ENCODE data around the gene NME3. TPM values are rescaled to one million over a fixed set of nuclear protein-coding genes. Genes with fewer than 3 reads are reported as not detected.

NME3 gene
- total and polyA plus RNA-seq, 3 donors from 2014 or later = 29.3 to 119 (median 100) TPM

DNA sequence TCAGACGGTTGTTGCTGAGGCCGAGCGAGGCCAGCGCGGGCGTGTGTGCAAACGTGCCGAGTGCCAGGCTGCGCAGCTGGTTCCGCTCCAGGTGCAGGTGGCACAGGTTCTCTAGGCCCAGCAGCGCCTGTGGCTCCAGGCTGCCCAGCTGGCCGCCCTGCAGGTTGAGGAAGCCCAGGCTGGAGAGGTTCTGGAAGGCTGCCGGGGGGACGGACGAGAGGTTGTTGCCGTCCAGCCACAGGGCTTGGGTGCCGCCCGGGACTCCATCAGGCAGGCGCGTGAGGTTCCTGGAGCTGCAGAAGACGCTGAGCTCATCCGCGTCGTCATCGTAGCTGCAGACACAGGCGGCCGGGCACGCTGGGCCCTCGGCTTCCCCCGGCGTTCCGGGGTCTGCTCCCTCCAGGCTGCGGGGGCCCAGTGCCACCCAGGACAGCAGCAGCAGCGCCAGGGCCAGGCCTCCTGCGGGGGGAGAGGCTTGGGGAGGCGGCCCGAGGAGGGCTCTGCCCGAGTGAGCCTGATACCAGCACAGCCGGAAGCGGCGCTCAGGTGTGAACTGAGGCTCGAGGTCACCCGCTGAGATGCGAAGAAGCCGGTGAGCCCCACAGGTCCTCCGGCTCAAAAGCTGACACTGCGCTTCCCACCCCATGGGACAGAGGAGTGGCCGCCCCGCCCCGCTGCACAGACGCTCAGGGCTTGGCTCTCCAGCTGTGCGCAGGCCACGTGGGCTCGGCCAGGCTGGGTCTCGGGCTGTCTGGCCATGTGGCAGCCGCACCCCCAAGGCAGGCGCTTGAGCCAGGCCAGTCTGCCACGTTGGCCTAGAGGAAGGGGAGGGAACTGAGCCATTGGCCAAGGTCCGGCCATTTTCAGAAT lies 20.8 kb upstream of the NME3 start:
- DNase-seq = no peak
- H3K36me3 ChIP-seq (ENCODE audit: low read depth, missing control alignments) = no peaks in the 10 kb centered on the region

DNA sequence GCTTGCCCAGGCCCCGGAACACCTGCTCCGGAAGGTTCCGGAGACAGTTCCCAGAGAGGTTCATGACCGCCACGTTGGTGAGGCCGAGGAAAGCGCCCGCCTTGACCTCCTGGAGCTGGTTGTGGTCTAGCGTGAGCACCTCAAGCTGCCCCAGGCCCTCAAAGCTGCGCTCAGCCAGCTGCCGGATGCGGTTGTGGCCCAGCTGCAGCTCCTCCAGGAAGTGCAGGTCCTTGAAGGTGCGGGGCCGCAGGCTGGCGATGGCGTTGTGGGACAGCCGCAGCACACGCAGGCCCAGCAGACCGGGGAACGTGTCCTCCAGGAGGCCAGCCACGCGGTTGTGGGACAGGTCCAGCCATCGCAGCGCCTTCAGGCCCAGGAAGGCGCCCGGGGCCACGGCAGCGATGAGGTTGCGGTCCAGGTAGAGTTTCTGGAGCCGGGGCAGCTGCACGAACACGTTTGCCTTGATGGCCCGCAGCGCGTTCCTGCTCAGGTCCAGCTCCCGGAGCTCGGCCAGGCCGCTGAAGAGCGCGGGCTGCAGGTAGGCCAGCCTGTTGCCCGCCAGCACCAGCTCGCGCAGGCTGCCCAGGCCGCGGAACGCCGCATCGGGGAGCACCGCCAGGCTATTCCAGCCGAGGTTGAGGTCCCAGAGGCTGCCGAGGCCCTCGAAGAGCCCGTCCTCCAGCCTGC lies 20.1 kb upstream of the NME3 start:
- Histone ChIP-seq H3K4me1 (no peaks in the 10 kb centered on the region), H3K36me3 (ENCODE audit: low read depth, missing control alignments) (no peaks in the 10 kb centered on the region), H3K9me3 (no peaks in the 10 kb centered on the region), H3K27ac (no peak overlapping the region), H3K4me3 (no peak overlapping the region), H3K27me3 (no peaks in the 10 kb centered on the region)
- TF ChIP-seq, protein P1, sequence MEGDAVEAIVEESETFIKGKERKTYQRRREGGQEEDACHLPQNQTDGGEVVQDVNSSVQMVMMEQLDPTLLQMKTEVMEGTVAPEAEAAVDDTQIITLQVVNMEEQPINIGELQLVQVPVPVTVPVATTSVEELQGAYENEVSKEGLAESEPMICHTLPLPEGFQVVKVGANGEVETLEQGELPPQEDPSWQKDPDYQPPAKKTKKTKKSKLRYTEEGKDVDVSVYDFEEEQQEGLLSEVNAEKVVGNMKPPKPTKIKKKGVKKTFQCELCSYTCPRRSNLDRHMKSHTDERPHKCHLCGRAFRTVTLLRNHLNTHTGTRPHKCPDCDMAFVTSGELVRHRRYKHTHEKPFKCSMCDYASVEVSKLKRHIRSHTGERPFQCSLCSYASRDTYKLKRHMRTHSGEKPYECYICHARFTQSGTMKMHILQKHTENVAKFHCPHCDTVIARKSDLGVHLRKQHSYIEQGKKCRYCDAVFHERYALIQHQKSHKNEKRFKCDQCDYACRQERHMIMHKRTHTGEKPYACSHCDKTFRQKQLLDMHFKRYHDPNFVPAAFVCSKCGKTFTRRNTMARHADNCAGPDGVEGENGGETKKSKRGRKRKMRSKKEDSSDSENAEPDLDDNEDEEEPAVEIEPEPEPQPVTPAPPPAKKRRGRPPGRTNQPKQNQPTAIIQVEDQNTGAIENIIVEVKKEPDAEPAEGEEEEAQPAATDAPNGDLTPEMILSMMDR (IDR thresholded peaks at IDR 0.05) = no peak
- TF ChIP-seq POLR2A (IDR thresholded peaks at IDR 0.05) = no peak
- DNase-seq = no peak
- WGBS, 2 donors = 93 to 100% methylated on average over 6 to 32 of the region's 53 CpGs
- intact Hi-C loops (cut with DNase I; ENCODE audit: low total_unique reads) = no loop called here

More for the DNA sequence above, 20.8 kb upstream of the NME3 start:
- no peaks in the 10 kb centered on the region for H3K27me3 ChIP-seq
- no peak overlapping the region for H3K4me3 ChIP-seq
- 87 to 90% methylated on average over 4 to 58 of the region's 59 CpGs for WGBS, 2 donors
- no peak overlapping the region for H3K27ac ChIP-seq
- no peaks in the 10 kb centered on the region for H3K9me3 ChIP-seq
- intact Hi-C loops (cut with DNase I; ENCODE audit: low total_unique reads) = no loop called here
- H3K4me1 ChIP-seq = no peaks in the 10 kb centered on the region
- no peak for TF ChIP-seq POLR2A (IDR thresholded peaks at IDR 0.05)
- TF ChIP-seq, protein P1 (IDR thresholded peaks at IDR 0.05) = no peak

DNA sequence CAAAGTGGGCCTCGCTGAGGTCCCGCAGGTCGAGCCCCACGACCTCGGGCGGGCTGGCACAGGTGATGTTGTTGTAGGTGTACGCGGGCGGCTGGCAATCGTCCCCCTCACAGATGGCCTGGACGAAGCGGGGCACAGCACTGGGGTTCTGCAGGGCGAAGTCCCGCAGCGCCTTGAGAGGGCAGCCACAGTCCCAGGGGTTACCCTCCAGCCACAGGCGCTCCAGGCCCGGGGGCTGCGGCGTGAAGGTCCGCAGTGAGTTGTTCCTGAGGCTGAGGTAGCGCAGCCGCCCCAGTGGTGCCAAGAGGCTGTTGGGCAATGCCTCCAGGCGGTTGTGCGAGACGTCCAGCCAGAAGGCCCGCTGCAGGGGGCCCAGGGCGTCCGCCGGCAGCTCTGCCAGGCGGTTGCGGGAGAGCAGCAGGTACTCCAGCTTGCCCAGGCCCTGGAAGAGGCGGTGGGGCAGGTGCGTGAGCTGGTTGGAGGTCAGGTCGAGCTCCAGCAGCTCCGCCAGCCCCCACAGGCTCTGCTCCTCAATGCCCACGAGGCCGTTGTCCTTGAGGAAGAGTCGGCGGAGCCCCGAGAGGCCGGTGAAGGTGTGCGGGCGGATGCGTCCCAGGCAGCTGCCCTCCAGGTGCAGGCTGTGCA lies 19.4 kb upstream of the NME3 start:
- no peak for TF ChIP-seq POLR2A (IDR thresholded peaks at IDR 0.05)
- TF ChIP-seq, protein P1 (IDR thresholded peaks at IDR 0.05) = no peak
- no peaks in the 10 kb centered on the region for H3K9me3 ChIP-seq
- intact Hi-C loops (cut with DNase I; ENCODE audit: low total_unique reads) = no loop called here
- no peak overlapping the region for H3K4me3 ChIP-seq
- 88% methylated on average over 38 of the region's 44 CpGs; no CpG with 5 or more reads in 1 of the 2 donors for WGBS, 2 donors
- DNase-seq = no peak
- no peak overlapping the region for H3K27ac ChIP-seq
- no peaks in the 10 kb centered on the region for H3K27me3 ChIP-seq
- H3K4me1 ChIP-seq = no peaks in the 10 kb centered on the region
- no peaks in the 10 kb centered on the region for H3K36me3 ChIP-seq (ENCODE audit: low read depth, missing control alignments)

DNA sequence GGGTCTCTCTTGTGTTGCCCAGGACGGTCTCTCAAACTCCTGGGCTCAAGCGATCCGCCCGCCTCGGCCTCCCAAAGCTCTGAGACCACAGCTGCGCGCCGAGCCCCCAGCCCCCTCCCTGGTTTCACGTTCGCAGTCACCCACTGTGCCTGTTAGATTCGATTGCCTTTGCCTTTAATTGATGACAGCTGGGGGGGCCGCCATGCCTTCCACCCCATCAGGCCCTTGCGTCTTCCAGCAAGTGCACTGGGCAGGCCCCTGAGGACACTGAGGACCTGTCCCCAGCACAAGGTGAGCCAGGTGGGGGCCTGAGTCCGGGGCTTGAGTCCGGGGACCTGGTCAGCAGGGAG lies 18.9 kb upstream of the NME3 start:
- no peaks in the 10 kb centered on the region for H3K4me1 ChIP-seq
- no peaks in the 10 kb centered on the region for H3K27me3 ChIP-seq
- intact Hi-C loops (cut with DNase I; ENCODE audit: low total_unique reads) = no loop called here
- H3K27ac ChIP-seq = no peak overlapping the region
- no peak overlapping the region for H3K4me3 ChIP-seq
- no peaks in the 10 kb centered on the region for H3K36me3 ChIP-seq (ENCODE audit: low read depth, missing control alignments)
- H3K9me3 ChIP-seq = no peaks in the 10 kb centered on the region
- 90 to 96% methylated on average over 13 to 14 of the region's 15 CpGs for WGBS, 2 donors
- TF ChIP-seq POLR2A (IDR thresholded peaks at IDR 0.05) = no peak
- TF ChIP-seq, protein P1 (IDR thresholded peaks at IDR 0.05) = no peak
- DNase-seq = no peak

All from testis (tissue), 3 donors.